Measurements from ENCODE around the gene JARID2.

GRCh38 chr6:15508441-15508871, 262.6 kb downstream of the JARID2 start:
- no peak for TF ChIP-seq CTCF (IDR thresholded peaks at IDR 0.05)
- no peak for TF ChIP-seq POLR2A (IDR thresholded peaks at IDR 0.05)

Data from heart left ventricle (tissue), 13 donors.